GM19099 (cell line): ENCODE data around the gene EML6.

Experiments
- POLR2A ChIP-seq: IDR thresholded peaks from 3 replicates; pipeline ENCODE4 v1.6.1; 2011; ENCODE audit warnings: low read depth; ENCODE audit not compliant: insufficient read length; ENCODE audit errors: extremely low read depth

The EML6 gene

GRCh38 chr2:55018619-55019018 lies 295.2 kb downstream of the EML6 start:
- no peak for TF ChIP-seq POLR2A

- TF ChIP-seq POLR2A: no peak
Measured at GRCh38 chr2:55019526-55020258, 296.2 kb downstream of the EML6 start.
